Measurements from ENCODE around the gene GPBP1. TPM values are rescaled to one million over a fixed set of nuclear protein-coding genes. Genes with fewer than 3 reads are reported as not detected.
"Not testable (repeated sequence)": the region's sequence is repeated elsewhere in the genome, so short reads cannot be mapped to it uniquely, and the experiment has no call there.

Gene GPBP1
- total RNA-seq, 1 experiment from 2014 or later = 100 TPM

- Mint-ChIP-seq H3K27me3 (ENCODE audit: low read depth) (no peaks in the 10 kb centered on the region; the same call in 1 of the 2 replicates), H3K27ac (no peak overlapping the region), H3K36me3 (no peaks in the 10 kb centered on the region), H3K9me3 (no peaks in the 10 kb centered on the region), H3K4me3 (no peak overlapping the region), H3K4me1 (no peaks in the 10 kb centered on the region)
- ATAC-seq (no peak), DNase-seq (ENCODE audit: low spot score) (no peak)
- CTCF ChIA-PET = interaction anchor here (1.1 kb wide), 1 partner anchor 26 kb away, joined by 3 read pairs; no protein-coding TSS in a partner anchor
- POLR2A ChIA-PET = no interaction called here
- no peak for TF ChIP-seq FOXP1 (CRISPR knock-in tag; IDR thresholded peaks at IDR 0.05; ENCODE audit: borderline replicate concordance)
- TF ChIP-seq JUN (CRISPR knock-in tag; IDR thresholded peaks at IDR 0.05) = no peak
- TF ChIP-seq TEAD4 (CRISPR knock-in tag; IDR thresholded peaks at IDR 0.05) = no peak
- TF ChIP-seq CBFB (CRISPR knock-in tag; IDR thresholded peaks at IDR 0.05; ENCODE audit: low read depth) = no peak
- no peak for TF ChIP-seq ZNF396 (CRISPR knock-in tag; IDR thresholded peaks at IDR 0.05; ENCODE audit: borderline replicate concordance)
- TF ChIP-seq ZNF219 (CRISPR knock-in tag; IDR thresholded peaks at IDR 0.05; ENCODE audit: borderline replicate concordance) = no peak
- no peak for TF ChIP-seq ZNF512 (CRISPR knock-in tag; IDR thresholded peaks at IDR 0.05; ENCODE audit: borderline replicate concordance)
These were observed 9.7 kb upstream of the GPBP1 start for GRCh38 chr5:57164124-57164523.

- H3K27me3 Mint-ChIP-seq (ENCODE audit: low read depth); H3K27ac Mint-ChIP-seq; H3K4me1 Mint-ChIP-seq; CTCF ChIA-PET; H3K4me3 Mint-ChIP-seq; ATAC-seq; H3K36me3 Mint-ChIP-seq; POLR2A ChIA-PET; DNase-seq (ENCODE audit: low spot score); H3K9me3 Mint-ChIP-seq: not testable (repeated sequence)
These were observed 8.7 kb upstream of the GPBP1 start for GRCh38 chr5:57165171-57165570.

GRCh38 chr5:57166276-57166675, 7.6 kb upstream of the GPBP1 start:
- H3K9me3 Mint-ChIP-seq = no peaks in the 10 kb centered on the region
- CTCF ChIA-PET = interaction anchor here (1.0 kb wide), 1 partner anchor 71 kb away, joined by 3 read pairs; no protein-coding TSS in a partner anchor

More at GRCh38 chr5:57166276-57166675, 7.6 kb upstream of the GPBP1 start:
- DNase-seq (ENCODE audit: low spot score) (no peak), ATAC-seq (no peak)
- POLR2A ChIA-PET = no interaction called here
- H3K27ac Mint-ChIP-seq = no peak overlapping the region; the same call in 1 of the 2 replicates
- TF ChIP-seq ZNF317 (CRISPR knock-in tag; IDR thresholded peaks at IDR 0.05; ENCODE audit: borderline replicate concordance, low read depth) (no peak), RORB (CRISPR knock-in tag; IDR thresholded peaks at IDR 0.05) (no peak), SMAD3 (CRISPR knock-in tag; IDR thresholded peaks at IDR 0.05; ENCODE audit: borderline replicate concordance) (no peak), TCF7 (CRISPR knock-in tag; IDR thresholded peaks at IDR 0.05; ENCODE audit: low read depth) (no peak), ELF4 (CRISPR knock-in tag; IDR thresholded peaks at IDR 0.05; ENCODE audit: low read depth) (no peak), NR2C2 (CRISPR knock-in tag; IDR thresholded peaks at IDR 0.05) (no peak), PRDM15 (CRISPR knock-in tag; IDR thresholded peaks at IDR 0.05) (no peak), CBFB (CRISPR knock-in tag; IDR thresholded peaks at IDR 0.05; ENCODE audit: low read depth) (no peak), ZBTB21 (CRISPR knock-in tag; IDR thresholded peaks at IDR 0.05; ENCODE audit: borderline replicate concordance) (no peak), GRHL2 (CRISPR knock-in tag; IDR thresholded peaks at IDR 0.05; ENCODE audit: insufficient replicate concordance, severe bottlenecking) (no peak), E2F5 (CRISPR knock-in tag; IDR thresholded peaks at IDR 0.05) (no peak), CREB1 (CRISPR knock-in tag; IDR thresholded peaks at IDR 0.05) (no peak)
- no peaks in the 10 kb centered on the region; the same call in 1 of the 2 replicates for H3K27me3 Mint-ChIP-seq (ENCODE audit: low read depth)
- no peak overlapping the region for H3K4me3 Mint-ChIP-seq
- no peaks in the 10 kb centered on the region for H3K4me1 Mint-ChIP-seq
- H3K36me3 Mint-ChIP-seq = no peaks in the 10 kb centered on the region
